NCI-H2107 (cell line): ENCODE results near the gene RIN3.

Experiments
- DNase-seq: peaks from one replicate; lab custom pipeline; 2025; lab: John Stamatoyannopoulos, UW

Gene RIN3

GRCh38 chr14:92724516-92725340 lies 211.1 kb downstream of the RIN3 start:
- DNase-seq: no peak

- no peak for DNase-seq
Measured at GRCh38 chr14:92726135-92726932, 212.8 kb downstream of the RIN3 start.

GRCh38 chr14:92726933-92727262 lies 213.3 kb downstream of the RIN3 start:
- no peak for DNase-seq

DNA sequence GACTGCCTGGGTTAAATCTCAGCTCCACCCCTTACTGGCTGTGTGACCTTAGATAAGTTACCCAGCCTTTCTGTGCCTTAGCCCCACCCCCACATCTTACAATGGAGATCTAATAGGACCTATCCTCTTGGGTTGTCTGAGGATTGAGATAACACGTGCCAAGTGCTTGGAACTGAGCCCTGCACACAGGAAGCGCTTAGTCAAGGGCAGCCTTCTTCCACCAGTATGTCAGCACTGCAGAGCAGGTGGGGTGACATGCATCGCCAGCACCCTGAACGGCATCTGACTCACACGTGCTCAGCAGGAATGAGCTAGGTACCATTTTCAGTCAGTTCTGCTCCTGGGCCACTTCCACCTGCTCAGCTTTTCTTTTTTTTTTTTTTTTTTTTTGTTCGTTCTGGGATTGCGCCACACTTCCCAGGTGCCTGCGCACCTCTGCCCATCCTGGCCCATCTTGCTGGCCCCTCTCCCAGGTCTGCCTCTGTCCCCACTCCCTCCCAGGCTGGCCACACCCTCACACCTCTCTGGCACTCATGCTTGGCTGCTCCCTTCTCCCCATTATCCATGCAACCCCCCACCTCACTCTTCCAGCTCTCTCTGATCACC lies 215.3 kb downstream of the RIN3 start:
- DNase-seq: no peak

DNA sequence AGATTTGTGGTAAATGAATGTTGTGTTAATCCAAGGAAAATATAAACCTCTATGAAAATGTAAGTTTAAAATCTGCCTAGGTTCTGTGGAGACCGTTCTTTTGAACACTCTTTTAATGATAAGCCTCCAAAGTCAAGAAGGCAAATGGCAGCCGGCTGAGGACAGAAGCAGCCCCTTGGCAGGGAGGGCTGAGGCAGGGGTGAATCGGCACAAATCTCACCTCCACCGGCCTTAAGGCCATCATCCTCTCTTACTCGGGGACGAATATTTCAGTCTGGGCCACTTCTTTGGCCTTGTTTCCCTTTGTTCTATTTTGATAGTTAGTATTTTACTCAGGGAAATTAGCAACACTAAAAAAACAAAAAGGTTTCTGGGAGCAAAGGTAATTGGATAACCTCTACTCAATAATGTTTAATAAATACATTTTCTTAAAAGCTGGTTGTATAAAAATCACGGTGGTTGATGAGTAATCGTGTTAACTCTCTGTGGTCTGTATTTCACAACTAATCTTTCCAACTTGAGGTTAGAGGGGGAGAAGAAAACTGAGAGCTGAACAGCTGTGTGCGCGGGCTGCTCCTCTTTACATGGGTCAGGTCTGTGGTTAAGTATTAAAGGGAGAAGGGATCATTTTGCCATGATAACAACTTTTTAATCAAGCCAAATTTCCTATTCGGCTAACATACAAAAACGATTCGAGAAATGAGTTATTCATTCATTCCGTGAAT lies 216.2 kb downstream of the RIN3 start:
- DNase-seq: no peak

GRCh38 chr14:92731622-92732115 lies 218.1 kb downstream of the RIN3 start:
- no peak for DNase-seq

GRCh38 chr14:92733007-92733406 lies 219.4 kb downstream of the RIN3 start:
- DNase-seq: no peak

DNA sequence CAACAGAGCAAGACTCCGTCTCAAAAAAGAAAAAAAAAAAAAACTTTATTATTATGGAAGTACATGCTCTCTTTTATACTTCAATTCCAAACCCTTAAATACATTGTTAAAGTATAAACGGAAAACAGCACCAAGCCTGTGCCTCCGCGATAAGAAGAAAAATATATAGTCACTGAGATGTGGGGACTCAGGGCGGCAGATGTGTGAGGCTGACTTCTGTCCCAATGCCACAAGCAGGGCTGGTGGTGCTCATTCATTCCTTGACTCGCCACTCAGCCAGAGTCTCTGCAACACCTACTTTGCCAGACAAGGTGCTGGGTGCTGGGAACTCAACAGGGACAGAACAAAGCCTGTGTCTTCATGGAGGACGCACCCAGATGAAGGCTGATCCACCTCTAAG lies 221.0 kb downstream of the RIN3 start:
- no peak for DNase-seq

DNA sequence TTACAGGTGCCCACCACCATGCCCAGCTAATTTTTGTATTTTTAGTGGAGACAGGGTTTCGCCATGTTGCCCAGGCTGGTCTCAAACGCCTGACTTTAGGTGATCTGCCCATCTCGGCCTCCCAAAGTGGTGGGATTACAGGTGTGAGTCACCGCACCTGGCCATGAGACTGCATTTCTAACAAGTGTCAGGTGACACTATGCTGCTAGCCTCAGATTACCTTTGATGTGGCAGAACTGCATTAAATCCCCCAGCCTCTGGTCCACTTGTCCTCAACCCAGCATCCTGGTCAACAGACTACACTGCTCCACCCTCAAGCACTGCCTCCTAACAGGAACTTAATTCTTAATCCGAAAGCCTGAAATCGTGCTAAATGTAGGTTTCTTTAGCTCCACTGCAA lies 221.8 kb downstream of the RIN3 start:
- no peak for DNase-seq

DNA sequence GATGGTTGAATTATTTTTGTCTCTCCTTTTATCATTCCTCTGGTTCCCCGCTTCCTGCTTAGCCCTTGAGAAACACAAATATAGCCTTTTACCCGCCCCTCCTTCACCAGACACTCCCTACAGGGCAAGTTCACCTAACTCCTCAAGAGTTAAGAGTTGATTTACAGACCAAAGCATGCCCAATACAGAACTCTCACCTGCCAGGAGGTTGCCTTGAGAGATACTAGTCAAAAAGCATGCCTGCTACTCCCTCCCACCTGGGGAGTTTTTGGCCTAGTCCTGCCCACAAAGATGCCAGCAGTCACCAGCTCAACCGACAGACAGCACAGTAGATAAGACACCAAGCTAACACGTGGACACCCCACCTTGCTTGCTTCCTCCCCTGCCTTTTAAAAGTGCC lies 223.6 kb downstream of the RIN3 start:
- no peak for DNase-seq

DNA sequence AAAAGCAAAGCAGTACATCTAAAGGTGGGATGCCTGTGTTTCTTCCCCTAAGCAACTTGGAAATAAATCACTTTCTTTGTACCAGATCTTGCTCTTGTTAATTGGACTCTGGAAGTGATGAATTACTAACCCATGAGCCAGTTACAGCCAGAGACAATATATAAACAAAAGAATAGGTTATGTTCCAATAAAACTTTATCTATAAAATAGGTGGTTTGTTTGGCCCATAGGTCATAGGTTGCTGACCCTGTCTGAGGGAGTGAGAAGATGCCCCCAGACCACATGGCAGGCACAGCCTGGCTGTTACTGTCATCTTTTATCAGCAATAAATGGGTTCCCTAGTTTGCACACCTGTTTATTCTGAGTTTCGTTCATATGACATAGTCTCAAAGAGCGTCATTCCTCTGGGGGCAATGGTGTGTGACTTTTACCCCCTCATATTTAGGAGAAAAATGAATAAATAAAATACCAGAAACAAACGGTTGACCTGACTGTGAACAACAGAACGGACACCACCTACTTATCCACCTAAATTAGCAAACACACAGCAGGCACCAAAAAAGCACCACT lies 224.1 kb downstream of the RIN3 start:
- DNase-seq: no peak
